Measurements from ENCODE around the gene PCDHB9.
A peak's percentile ranks its signal among the peaks of the same experiment; 100 is the strongest.

DNA sequence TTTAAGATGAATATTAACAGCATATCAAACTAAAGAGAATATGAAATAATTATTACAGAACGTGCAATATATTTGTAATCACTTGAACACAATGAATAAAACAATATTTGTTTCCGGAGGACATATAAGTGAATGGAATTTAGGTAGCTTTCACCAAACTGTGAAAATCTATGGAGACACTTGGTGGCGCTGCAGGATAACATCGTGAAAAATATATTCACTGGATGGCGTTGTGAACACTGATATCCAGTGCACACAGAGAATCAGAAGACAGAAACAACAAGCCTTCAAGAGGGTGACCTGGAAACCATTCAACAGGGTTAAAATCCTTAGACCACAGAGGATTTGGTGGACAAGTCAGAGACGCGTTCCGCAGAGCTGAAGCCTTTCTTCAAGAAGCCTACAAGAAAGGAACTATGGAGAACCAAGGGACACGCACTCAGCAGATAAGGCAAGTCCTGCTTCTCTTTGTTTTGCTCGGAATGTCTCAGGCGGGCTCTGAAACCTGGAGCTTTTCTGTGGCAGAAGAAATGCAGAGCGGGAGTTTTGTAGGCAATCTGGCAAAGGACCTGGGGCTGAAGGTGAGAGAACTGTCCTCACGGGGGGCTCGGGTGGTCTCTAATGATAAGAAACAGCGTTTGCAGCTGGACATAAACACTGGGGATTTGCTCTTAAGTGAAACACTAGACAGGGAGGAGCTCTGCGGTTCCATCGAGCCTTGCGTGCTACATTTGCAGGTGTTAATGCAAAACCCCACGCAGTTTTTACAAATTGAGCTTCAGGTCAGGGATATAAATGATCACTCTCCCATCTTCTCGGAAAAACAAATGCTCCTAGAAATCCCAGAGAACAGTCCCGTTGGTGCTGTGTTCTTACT is 12.6 kb downstream of the PCDHB9 start, which contains the start of gene PCDHB11:
- TF ChIP-seq CTCF (conservative IDR thresholded peaks at IDR 0.05; ENCODE audit: low read length), result peak; percentile 61
- TF ChIP-seq EZH2phosphoT487 (IDR thresholded peaks at IDR 0.05; ENCODE audit: borderline replicate concordance), result no peak

All from Loucy (cell line).